Suppressor macrophage treated with lipopolysaccharide for 4 hours (primary cell): ENCODE measurements around the gene CDH4.

Source experiments
- DNase-seq: peaks from one replicate; pipeline ENCODE4 v3.0.0-alpha.2; 2020

The CDH4 gene

DNA sequence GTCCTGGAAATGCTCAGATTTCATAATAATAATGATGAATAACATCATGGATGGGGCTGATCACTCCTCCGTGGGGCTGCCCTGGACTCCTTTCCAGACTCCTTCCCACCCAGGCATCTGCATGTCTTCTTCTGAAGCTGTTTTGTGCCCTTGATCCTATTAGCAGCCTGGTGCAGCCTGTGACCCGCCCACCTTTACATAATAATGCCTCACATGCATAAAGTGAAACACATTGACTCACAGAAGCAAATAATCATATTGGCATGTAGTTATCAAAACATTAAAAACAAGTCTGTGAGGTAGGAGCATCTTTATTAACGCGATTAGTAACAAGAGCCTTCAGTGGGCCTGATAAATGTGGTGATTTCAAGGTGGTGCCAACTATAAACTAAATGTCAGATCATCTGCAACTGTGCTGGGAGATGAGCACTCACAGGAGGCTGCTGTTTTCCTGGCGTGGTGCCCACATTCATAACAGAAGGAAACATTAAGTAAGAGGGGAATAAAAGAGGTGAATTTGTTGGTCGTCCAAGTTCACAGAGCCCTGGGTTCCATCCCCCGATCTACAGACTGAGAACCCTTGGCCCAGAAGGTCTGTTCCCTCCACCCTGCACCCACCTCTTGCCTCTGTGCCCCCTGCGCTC is 344.7 kb downstream of the CDH4 start:
- DNase-seq: no peak

DNA sequence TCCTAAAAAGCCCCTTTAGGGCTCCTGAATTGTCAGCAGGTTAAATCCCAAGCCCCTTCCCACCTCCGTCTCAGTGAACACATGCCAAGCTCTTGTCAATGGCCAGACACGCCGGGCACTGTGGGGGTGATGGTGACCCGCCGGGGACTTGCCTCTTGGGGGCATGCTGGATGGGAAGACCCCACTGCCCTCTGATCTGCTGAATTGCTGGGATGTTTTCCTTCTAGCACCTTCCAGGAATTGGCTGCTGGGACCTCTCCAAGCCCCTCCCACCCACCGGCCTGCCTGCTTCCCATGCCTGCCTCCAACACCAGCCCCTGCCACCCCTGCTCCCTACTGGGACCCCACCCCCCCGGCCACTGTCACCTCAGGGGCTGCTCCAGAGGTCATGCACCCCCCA is 345.9 kb downstream of the CDH4 start:
- DNase-seq: no peak

DNA sequence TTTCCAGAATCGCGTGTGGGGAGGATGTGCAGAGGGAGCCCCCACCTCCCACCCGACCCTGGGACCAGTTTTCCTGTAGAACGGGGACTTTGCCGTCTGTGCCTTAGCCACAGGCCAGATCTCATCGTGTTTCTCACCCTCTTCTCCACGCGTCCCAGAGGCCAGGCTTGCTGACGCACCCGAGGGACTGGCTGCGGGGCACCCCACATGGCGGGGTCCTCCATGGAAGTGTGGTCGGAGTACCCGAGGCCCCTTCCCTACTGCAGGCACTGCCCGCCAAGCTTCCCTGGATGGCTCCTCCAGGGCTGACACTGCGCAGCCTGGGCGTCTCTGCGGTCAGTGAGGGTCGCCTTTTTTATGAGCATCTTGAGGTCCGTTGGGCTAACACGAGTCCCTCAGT is 346.5 kb downstream of the CDH4 start:
- no peak for DNase-seq

DNA sequence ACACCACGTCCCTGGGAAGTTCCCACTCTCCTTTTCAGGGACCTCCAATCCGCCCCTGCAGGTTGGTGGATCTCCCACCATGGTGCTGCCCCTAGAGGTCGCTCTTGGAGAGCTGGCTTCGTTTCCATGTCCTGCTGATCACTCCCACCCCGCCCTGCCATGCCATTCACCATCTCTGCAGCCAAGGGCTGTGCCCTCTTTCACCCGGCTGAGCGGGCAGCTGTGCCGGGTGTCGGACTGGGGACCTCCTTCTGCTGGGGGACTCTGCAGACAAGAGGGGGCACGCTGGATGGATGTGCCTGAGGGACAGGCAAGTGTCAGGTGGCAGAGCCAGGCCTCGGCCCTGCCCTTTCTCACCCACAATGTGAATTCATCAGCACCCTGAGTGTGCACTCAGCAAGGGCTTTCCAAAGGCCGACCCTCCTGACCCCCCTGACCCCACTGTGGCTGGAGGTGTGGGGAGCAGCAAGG is 347.0 kb downstream of the CDH4 start:
- no peak for DNase-seq

DNA sequence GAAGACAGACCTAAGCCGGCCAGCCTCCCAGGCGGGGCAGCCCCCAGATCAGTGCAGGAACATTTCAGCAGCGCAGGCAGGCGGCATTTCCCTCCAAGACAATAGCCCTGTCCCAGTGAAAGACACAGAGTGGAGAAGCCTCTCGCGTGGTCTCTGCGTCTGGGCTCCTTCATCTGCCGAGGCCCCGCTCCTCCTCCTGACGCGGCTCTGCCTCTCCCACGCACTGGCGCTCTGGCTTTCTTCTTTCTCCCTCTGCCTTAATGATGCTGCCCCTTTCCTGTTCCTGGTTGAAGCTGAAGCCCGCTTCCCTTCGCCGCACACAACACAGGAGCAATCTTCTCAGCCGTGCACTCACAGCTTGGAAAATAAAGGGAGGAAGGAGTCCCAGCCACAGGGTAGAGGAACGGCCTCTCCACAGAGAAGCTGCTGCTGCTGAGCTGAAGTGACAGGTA is 347.5 kb downstream of the CDH4 start:
- DNase-seq: no peak

DNA sequence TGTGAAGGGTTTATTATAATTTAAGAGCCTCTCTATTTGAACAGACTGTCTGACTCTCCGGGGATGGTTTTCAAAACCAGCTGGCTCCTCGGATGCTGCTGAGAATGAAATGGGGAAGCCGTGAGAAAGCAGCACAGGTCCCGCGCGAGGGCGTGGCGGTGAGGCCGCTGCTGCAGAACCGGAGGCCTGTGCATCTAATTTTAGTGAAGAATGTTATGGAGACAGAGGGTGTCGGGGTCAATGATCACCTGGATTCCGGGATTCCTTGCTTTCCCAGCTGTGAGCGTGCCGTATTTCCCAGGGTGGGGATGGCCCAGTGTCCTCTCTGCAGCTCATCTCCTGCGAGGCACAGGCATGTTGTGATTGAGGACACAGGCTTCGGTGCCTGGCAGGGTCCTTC is 348.0 kb downstream of the CDH4 start:
- DNase-seq: no peak

DNA sequence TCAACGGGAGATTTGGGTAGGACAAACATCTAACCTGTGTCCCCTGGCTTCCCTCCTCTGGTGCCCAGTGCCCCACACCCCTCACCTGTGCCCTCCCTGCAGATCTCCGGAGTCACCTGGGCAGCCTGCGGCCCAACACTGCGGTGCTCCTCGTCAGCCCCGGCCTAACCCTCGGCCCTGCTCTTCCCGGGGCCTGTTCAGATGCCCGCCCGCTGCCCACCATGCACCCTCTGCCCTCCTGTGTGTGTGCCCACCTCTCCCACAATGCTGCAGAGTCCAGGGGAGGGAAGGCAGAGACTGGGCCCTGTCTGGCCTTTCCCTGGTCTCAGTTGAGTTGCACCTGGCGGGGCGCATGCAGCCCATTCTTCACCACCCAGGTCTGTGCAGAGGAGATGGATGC is 349.3 kb downstream of the CDH4 start:
- no peak for DNase-seq

DNA sequence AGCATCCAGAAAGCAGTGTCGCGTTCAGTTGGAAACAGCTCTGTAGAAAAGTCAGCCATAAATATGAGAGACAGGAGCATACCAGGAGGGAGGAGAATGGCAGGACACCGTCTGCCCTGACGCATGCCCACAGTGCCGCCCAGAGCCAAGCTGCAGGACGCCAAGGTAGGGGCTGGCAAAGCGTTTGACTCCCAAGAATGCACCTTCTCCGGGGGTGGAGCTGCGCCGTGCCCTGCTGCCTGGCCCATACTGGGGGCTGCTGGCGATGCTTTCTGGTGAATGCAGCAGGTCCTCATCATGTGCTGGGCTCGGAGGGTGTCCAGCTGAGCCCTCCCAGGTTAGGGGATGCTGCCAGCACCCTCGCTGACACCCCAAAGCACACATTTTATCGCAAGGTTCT is 349.8 kb downstream of the CDH4 start:
- no peak for DNase-seq

DNA sequence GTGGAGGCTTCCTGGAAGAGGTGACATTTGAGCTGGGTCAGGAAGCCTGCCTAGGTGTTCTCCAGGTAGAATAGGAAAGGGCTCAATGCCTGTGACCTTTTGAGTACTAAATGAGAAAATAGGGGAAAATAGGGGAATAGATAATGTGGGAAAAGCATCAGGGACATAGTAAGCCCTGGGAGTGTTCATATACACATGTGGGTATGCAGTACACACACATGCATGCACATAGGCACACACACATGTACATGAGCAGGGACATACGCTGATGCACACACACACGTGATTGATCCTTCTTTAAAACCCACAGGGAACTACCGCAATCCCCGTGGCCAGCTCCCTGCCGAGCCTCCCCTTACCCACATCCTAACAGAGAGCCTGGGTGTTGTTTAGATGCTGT is 351.7 kb downstream of the CDH4 start:
- DNase-seq: no peak

DNA sequence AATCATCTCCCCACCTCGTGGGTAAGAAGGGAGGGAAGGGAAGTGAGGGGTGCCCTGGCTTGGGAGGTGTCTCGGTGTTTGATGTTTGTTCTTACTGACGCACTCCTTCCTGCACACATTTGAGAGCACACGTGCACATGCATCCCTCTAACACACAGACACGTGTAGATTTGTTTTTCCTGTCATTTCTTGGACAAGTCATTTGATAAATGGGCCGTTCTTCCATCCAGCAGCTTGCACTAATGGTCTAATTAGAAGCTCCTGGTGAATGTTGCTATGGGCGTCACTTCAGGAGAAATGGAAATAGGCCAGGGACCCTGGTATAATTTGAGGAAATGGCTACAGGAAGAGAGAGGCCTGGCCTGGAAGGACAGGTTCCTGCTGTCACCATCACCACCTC is 352.5 kb downstream of the CDH4 start:
- DNase-seq: no peak

DNA sequence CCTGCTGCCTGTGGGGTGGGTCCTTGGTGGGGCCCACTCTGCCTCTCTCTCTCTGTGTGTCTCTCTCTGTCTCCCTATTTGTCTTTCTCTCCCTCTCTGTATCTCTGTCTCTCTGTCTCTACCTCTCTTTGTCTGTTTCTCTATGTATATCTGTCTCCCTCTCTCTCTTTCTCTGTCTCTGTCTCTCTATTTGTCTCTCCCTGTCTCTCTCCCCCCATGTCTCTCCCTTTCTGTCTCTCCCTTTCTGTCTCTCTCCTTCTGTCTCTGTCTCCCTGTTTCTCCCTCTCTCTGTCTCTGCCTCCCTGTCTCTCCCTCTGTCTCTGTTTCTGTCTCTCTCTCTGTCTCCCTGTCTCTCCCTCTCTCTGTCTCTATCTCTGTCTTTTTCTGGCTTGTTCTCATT is 353.2 kb downstream of the CDH4 start:
- no peak for DNase-seq

DNA sequence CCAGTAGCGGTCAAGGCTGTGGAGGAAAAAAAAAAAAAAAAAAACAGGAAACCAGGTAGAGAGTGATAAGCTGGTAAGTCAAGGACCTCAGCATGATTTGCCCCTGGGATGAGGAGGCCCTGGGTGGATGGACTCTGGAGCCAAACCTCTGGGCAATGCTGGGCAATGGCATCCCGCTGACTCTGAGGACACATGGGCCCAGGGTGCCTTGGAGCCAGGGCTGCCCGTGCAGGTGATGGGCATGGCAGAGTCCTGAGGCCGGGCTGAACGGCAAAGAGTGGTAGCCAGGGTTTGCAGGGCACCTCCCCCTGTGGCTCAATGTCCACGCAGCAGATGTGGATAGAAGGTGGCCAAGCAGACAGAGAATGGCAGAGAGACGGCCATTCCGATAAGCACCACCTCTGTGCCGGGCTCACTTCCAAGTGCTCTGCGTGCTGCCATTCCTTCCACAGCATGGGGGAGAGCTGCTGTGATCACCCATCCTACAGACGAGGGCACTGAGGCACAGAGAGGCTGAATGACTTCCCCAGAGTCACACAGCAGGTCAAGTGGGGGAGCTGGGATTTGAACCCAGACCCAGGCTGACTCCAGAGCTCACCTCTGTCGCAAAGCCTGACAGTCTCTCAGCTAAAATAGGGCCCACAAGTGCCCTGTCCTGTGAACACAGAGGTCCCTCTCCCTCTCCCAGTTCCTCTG is 353.9 kb downstream of the CDH4 start:
- no peak for DNase-seq

DNA sequence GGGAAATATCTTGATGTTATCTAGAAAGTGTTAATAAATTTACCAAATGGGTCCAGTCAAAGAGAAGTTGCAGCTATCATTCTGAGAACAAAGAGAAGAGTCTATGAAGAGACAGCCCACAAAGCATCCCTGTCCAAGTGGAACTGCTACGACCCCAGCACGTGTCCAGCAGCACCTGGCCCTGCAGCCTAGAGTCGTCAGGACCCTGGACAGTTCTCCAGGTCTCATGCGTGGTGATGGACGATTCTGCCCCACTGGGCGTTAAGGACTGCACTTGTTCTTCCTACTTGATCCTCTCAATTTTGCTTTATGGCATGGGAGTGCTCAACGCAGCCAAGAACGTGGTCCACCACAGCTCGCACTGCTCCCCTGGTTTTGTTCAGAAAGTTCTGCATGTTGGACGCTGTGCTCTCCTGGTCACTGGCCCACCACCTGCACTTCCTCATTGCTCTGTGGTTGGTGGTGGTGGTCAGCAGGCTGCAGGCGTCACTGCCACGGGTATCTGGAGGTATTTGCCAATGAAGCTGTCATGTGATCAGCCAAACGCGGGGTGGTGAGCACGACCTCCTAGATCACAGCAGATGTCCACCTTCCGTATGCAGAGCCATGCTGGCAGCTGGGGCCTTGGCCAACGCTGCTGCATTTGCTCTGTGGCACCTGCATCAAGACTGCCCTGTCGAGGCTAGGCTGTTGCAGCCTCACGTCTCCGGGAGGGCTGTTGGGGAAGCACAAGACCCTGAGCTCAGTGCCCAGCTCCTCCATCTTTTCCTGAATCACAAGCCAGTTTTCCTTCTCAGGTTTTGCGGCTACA is 356.4 kb downstream of the CDH4 start:
- no peak for DNase-seq

DNA sequence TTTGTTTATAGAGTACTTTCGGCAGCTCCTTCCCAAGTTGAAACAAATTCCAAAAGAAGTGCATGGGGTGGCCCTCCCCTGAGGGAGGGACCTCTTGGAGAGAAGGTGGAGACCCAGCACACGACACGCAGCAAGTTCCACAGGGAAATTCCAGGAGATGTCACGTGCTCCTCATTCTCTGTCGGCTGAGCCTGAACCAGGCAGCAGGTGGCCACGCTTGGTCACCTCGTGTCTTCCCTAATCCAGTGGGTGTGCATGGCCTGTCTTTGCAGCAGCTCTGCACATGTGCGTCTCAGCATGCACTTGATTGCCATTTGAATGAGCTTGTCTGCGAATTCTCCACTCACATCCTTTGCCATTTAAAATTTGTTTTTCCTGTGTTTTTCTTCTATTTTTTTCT is 357.4 kb downstream of the CDH4 start:
- no peak for DNase-seq

DNA sequence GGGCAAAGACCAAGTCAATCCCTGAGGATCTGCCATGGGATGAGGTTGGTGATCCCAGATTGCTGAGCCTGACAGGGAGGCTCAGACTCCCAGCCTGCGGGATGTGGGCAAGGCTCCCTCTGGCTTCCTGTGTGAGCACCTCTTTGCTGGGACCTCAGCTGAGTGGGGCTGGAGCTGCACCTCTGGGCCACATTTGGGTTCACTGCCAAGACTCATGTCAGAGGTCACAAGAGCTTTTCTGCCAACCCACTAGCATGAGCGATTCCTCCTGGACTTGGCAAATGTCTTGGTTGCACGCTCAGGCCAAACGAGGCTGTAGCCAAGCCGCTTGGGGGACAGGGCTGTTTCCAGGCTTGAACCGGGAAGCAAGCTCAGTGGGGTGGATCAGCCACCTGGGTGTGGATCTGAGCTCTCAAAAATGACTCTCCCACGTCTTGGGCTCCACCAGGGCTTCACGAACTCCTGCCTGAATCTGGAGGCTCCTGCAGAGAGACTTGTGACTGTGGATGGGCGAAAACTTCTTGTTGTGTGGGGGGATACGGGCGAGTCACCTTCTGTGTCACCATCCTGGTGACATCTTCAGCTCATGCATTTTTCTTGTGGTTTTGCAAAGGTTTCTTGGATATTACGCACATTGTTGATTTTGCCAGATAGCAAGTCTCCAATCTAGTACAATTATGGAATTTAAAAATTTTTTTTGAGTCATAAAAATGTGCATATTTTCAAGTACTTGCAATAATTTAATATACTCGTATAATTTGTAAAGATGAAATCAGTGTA is 359.5 kb downstream of the CDH4 start:
- DNase-seq: no peak

DNA sequence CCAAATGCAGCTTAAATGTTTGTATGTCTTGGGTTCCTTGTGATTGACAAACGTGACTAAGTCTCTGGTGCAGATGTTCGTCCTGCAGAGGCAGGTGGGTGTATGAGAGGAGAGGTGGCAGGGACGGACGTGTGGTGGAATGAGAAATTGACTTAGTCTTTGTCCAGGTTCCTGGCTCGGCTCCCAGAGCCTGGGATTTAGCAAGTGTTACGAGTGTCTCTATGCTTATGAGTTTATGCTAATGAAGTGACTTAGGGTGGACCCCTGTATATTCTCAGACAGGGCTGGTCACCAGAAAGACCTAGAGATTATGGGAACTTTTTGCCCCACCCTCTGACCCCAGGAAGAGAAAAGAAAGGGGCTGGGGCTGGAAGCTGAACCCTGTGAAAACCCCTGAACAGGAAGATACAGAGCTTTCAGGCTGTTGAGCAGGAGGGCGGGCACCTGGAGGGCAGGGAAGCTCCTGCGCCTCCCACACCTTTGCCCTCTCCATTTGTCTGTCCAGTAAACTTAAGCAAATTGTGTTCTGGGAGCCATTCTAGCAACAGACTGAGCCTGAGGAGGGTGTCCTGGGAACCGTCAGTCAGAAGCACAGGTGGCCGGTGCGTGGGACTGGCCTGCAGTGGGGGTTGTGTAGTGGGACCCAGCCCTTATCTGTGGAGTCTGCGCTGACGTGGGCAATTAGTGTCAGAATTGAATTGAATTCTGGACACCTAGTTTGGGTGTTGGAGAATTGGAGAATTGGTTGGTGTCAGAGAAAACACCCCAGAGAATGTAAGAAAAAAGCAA is 362.1 kb downstream of the CDH4 start:
- DNase-seq: no peak

DNA sequence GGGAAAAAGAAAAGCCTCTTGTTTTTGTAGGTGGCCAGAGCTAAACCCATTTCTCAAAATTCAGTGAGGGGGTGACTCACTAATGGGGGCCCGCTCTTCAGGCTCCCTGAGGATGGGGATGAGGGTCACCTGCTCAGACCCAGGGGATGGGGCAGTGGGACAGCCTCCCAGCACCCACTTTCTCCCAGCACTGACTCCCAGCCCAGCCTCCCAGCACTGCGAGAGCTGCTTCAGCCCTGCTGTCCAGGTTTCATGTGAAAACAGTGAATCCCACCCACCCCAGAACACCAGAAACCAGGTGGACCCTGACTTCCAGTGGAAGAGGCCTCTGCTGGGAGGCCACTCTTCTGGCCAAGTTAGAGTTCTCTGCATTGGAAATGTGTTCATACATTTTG is 362.6 kb downstream of the CDH4 start:
- DNase-seq: no peak

DNA sequence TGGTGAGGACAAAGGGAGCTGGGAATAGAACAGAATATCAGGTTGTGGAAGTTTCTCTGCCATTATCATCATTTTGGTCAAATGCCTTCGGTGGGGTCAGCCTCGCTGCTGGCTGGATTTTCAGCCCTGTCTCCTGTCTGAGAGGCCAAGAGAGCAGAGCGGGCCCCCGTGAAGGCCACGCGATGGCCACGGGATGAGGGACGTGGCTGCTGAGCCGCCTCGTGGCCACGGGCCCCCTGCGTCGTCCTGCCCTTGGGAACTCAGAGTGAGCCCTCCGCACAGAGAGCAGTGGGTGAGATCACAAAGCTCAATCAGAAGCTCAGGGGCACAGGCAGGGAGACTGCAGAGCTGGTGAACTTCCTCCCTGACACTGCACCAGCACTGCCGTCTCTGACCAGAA is 363.7 kb downstream of the CDH4 start:
- DNase-seq: no peak

DNA sequence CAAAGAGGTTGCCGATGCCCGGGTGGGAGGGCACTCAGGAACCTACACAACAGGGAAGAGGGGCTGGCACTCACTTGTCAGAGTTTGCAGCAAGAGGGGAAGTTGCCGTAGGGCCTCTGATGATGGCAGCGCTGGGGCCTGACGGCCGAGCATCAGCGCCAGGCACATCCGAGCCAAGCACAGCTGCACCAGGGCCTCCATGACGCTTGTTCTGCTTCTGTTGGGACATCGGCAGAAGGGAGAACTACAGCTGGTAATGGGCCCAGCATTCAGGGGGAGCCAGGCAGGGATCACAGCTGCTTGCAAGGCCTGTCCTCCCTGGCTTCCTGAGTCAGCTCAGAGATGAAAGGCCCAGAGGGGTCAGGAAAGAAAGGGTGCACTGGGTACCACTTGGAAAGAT is 367.7 kb downstream of the CDH4 start:
- DNase-seq: no peak

DNA sequence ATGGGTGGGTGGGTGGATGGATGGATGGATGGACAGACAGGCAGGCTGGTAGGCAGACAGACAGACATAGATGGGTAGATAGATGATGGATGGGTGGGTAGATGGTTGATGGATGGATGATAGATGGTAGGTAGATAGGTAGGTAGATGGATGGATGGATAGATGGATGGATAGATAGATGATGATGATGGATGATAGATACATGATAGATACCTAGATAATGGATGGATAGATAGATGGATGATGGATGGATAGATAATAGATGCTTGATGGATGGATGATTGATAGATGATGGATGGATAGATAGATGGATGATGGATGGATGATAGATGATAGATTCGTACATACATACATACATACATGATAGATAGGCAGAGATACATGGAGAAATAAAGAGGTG is 368.1 kb downstream of the CDH4 start:
- no peak for DNase-seq

DNA sequence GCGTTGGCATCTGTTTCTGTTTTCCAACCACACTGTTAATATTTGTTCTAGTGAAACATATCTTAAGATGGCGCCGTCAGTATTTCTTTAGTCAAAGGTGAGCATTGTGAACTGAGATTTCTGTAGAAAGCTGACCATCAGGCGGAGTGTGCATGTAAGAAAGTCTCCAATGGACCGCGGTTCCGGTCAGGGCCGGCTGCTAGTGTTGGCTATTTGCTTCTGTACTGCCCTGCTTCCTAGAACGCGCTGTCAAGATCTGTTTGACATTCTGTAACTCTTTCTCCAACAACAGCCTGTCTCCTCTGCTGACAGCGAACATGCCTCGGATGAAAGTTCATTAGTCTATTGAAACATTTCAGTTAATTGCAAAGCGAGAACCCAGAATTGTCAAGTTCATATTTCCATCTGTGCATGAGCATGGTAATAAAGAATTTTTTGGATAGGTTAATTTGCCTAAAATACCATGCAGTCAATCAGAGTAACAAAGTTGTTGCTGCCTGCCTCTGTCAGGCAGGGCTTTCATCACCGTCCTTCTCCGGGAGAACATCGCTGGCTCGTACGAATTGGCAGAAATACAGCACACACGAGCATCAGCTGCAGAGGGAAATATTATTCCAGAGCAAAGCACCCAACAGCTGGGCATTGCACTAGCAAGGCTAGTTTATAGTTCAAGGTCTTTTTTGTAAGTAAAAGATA is 369.1 kb downstream of the CDH4 start:
- DNase-seq: no peak

DNA sequence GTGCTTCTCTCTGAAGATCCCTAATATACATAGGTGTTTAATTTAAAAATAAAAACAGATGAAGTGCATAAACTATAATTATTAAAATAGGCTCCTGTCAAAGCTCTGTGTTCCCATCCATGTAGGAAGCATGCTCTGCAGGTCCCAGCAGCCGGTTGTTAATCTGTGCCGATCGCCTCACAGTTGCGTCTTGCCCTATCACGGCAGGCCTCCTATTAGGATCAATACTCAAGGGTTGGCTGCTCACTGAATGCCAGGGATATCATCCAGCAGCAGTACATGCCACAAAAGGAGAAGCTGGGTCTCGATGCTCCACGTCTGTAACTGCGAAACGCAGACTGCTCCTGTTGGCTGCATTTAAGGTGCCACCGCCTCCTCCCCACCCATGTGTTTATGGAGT is 369.8 kb downstream of the CDH4 start:
- DNase-seq: no peak
